Activated naive CD8-positive, alpha-beta T cell treated with anti-CD3 and anti-CD28 coated beads, Interleukin-2, amount 50 U/mL, for 24 hours (primary cell): ENCODE results near the gene RPL27.
"Not testable (repeated sequence)": the region's sequence is repeated elsewhere in the genome, so short reads cannot be mapped to it uniquely, and the experiment has no call there.

ENCODE experiments used
- ATAC-seq: fragments of 150-1000 bp; cut with Tn5 transposase; one replicate; pipeline ENCODE4 v1.10.0; 2021
- DNase-seq: peaks from one replicate; pipeline ENCODE4 v3.0.0; 2021
- H3K27ac Mint-ChIP-seq: one replicate; pipeline ENCODE4 v1.8.0; 2021; ENCODE audit warnings: mild to moderate bottlenecking, mixed read lengths
- H3K27me3 Mint-ChIP-seq: one replicate; pipeline ENCODE4 v1.8.0; 2021; ENCODE audit warnings: mixed read lengths
- H3K36me3 Mint-ChIP-seq: one replicate; pipeline ENCODE4 v1.8.0; 2021; ENCODE audit warnings: low read depth, mixed read lengths
- H3K4me1 Mint-ChIP-seq: one replicate; pipeline ENCODE4 v1.8.0; 2021; ENCODE audit warnings: mixed read lengths
- H3K4me3 Mint-ChIP-seq: one replicate; pipeline ENCODE4 v1.8.0; 2021; ENCODE audit warnings: mild to moderate bottlenecking, moderate library complexity, mixed read lengths
- H3K9me3 Mint-ChIP-seq: one replicate; pipeline ENCODE4 v1.8.0; 2021; ENCODE audit warnings: mixed read lengths

RPL27 gene

GRCh38 chr17:42997984-42998938 is at the start of gene RPL27:
RPL27 (plus strand) TSS chr17:42998419; CDS start chr17:42998751, 332 bp downstream.
- DNase-seq (peak; percentile 97), ATAC-seq (peak; percentile 97)
- Mint-ChIP-seq H3K36me3 (peaks cover 53% of the 10 kb centered on the region), H3K27me3 (no peaks in the 10 kb centered on the region), H3K4me3 (peak within 1 kb of the TSS; percentile 96), H3K4me1 (peaks cover 40% of the 10 kb centered on the region), H3K9me3 (no peaks in the 10 kb centered on the region), H3K27ac (peak within 1 kb of the TSS; percentile 99)

GRCh38 chr17:42950044-42950783 is 48.0 kb upstream of the RPL27 start:
- H3K36me3 Mint-ChIP-seq, result peaks cover 38% of the 10 kb centered on the region
- H3K27me3 Mint-ChIP-seq, result no peaks in the 10 kb centered on the region
- H3K27ac Mint-ChIP-seq, result no peak overlapping the region
- no peak overlapping the region for H3K4me3 Mint-ChIP-seq
- DNase-seq, result no peak
- H3K4me1 Mint-ChIP-seq, result no peaks in the 10 kb centered on the region
- ATAC-seq, result no peak
- H3K9me3 Mint-ChIP-seq, result no peaks in the 10 kb centered on the region

GRCh38 chr17:42953669-42954068 is 44.5 kb upstream of the RPL27 start:
- Mint-ChIP-seq H3K27ac (no peak overlapping the region), H3K4me1 (no peaks in the 10 kb centered on the region), H3K9me3 (no peaks in the 10 kb centered on the region), H3K27me3 (no peaks in the 10 kb centered on the region), H3K4me3 (no peak overlapping the region), H3K36me3 (peaks cover 57% of the 10 kb centered on the region)
- ATAC-seq (no peak), DNase-seq (no peak)

GRCh38 chr17:42964161-42964932 is 33.9 kb upstream of the RPL27 start, which contains the start of gene AARSD1:
AARSD1 (minus strand) TSS chr17:42964454; CDS start chr17:42964440, 14 bp downstream.
- H3K27ac Mint-ChIP-seq, result peak within 1 kb of the TSS; percentile 100
- peaks cover 38% of the 10 kb centered on the region for H3K36me3 Mint-ChIP-seq
- peak; percentile 98 for ATAC-seq
- peak; percentile 89 for DNase-seq
- no peaks in the 10 kb centered on the region for H3K9me3 Mint-ChIP-seq
- peaks cover 3% of the 10 kb centered on the region for H3K27me3 Mint-ChIP-seq
- peak within 1 kb of the TSS; percentile 95 for H3K4me3 Mint-ChIP-seq
- peaks cover 21% of the 10 kb centered on the region for H3K4me1 Mint-ChIP-seq

- no peak for DNase-seq
Observed at GRCh38 chr17:42967925-42968324, 30.3 kb upstream of the RPL27 start.

DNA sequence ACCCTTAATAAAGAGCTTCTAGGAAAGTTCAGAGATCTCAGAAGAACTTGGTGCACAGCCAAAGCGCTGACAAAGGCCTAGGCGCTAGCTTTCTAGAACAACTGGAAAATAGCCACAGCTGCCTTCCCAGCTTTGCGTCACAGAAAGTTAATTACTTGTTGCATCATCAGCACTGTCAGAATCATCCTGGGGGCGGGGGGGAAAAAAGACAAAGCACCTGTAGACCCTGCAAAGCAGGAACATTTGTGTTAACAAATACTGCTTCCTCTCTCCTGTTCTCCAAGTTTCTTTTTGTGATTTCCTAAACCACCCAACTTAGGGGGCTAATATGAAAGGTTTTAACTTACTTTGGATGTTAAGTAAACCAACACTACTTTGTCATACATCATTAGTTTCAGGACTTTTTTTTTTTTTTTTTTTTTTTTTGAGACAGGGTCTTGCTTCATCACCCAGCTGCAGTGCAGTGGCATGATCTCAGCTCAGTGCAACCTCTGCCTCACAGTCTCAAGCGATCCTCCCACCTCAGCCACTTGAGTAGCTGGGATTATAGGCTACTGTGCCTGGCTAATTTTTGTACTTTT is 29.1 kb upstream of the RPL27 start:
- peaks cover 5% of the 10 kb centered on the region for H3K36me3 Mint-ChIP-seq
- ATAC-seq (no peak), DNase-seq (no peak)
- H3K27ac Mint-ChIP-seq, result no peak overlapping the region
- peaks cover 3% of the 10 kb centered on the region for H3K27me3 Mint-ChIP-seq
- H3K4me1 Mint-ChIP-seq, result peaks cover 6% of the 10 kb centered on the region
- H3K9me3 Mint-ChIP-seq, result no peaks in the 10 kb centered on the region
- H3K4me3 Mint-ChIP-seq, result no peak overlapping the region

More at GRCh38 chr17:42967925-42968324, 30.3 kb upstream of the RPL27 start:
- Mint-ChIP-seq H3K27ac (no peak overlapping the region), H3K9me3 (no peaks in the 10 kb centered on the region), H3K27me3 (peaks cover 3% of the 10 kb centered on the region), H3K36me3 (peaks cover 9% of the 10 kb centered on the region), H3K4me1 (peaks cover 13% of the 10 kb centered on the region), H3K4me3 (no peak overlapping the region)
- ATAC-seq, result no peak

- Mint-ChIP-seq H3K36me3 (no peaks in the 10 kb centered on the region), H3K27ac (no peak overlapping the region)
Observed at GRCh38 chr17:42971589-42971988, 26.6 kb upstream of the RPL27 start.

GRCh38 chr17:42973323-42973722 is 24.9 kb upstream of the RPL27 start:
- not testable (repeated sequence) for H3K27ac Mint-ChIP-seq, DNase-seq, ATAC-seq, H3K36me3 Mint-ChIP-seq, H3K27me3 Mint-ChIP-seq, H3K4me3 Mint-ChIP-seq, H3K9me3 Mint-ChIP-seq, H3K4me1 Mint-ChIP-seq

More at GRCh38 chr17:42971589-42971988, 26.6 kb upstream of the RPL27 start:
- DNase-seq (no peak), ATAC-seq (no peak)
- Mint-ChIP-seq H3K27me3 (no peaks in the 10 kb centered on the region), H3K4me1 (no peaks in the 10 kb centered on the region), H3K4me3 (no peak overlapping the region), H3K9me3 (no peaks in the 10 kb centered on the region)

DNA sequence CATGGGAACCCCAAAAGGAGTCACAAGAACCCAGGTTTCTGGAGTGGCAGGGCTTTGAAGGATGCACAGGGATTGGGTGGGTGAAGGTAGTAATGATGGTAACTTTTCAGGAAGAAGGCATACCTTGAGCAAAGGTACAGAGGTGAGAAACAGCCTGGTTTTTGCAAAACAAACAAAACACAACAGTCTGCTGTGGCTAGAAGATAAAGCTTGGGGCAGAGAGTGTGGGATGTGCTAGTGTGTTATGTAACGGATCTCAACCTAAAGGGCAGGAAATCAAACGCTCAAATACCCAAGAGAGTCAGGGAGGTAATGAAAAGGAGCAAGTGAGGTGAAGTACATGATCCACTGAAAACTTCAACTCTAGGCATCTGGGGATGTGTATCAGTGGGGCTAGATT is 23.0 kb upstream of the RPL27 start:
- Mint-ChIP-seq H3K4me1 (peaks cover 12% of the 10 kb centered on the region), H3K9me3 (no peaks in the 10 kb centered on the region), H3K27me3 (no peaks in the 10 kb centered on the region), H3K27ac (no peak overlapping the region), H3K4me3 (no peak overlapping the region), H3K36me3 (no peaks in the 10 kb centered on the region)
- ATAC-seq (no peak), DNase-seq (no peak)

DNA sequence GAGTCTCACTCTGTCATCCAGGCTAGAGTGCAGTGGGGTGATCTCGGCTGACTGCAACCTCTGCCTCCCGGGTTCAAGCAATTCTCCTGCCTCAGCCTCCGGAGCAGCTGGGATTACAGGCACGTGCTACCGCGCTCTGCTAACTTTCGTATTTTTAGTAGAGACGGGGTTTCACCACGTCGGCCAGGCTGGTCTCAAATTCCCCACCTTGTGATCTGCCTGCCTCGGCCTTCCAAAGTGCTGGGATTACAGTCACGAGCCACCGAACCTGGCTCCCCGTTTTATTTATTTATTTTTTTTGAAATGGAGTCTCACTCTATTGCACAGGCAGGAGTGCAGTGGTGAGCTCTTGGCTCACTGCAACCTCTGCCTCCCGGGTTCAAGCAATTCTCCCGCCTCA is 22.5 kb upstream of the RPL27 start:
- not testable (repeated sequence) for ATAC-seq, H3K9me3 Mint-ChIP-seq
- peaks cover 12% of the 10 kb centered on the region for H3K4me1 Mint-ChIP-seq

DNA sequence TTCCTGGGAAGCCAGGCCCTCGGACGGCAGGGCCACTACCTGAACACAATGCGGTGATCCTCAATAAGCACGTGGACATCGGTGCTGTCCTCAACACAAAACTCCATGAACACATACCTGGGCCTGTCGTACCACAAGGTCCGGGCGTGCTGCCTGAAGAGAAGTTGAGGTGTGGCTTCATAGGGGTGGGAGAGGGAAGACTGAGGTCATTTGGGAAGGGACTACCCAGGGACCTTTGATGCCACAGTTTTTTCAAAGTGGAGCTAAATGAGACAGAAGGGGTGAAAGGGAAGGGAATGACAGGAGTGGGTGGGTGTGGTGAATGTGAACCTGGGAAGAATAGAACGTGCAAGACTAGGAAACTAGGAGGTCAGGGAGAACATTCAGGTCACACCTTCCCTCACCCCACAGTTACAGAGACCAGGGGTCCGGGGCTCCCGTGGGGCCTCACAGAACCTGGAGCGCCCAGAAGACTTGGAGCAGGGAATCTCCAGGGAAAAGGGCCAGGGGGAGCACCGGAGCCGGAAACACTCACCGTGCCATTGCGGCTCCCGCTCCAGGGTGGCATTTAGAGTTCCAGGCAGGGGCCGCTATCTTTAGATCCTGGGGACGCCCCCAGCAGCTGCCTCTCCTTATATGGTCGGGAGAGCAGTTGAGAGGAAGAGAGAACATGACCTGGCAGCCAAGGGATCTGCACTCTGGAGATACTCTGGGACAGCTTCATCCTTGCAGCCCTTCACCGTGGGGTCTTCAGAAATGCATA is 18.5 kb upstream of the RPL27 start, which contains the start of gene PTGES3L:
Gene PTGES3L, minus strand, starts transcription at position 570 of the 763 bp plus-strand sequence. Its CDS starts 27 bp downstream, at position 543.
- ATAC-seq, result peak; percentile 68
- DNase-seq, result peak; percentile 58
- Mint-ChIP-seq H3K27ac (peak within 1 kb of the TSS; percentile 97), H3K4me3 (peak within 1 kb of the TSS; percentile 96), H3K9me3 (no peaks in the 10 kb centered on the region), H3K27me3 (no peaks in the 10 kb centered on the region), H3K4me1 (peaks cover 34% of the 10 kb centered on the region), H3K36me3 (peaks cover 14% of the 10 kb centered on the region)

More for the DNA sequence above, 22.5 kb upstream of the RPL27 start:
- H3K4me3 Mint-ChIP-seq, H3K36me3 Mint-ChIP-seq, DNase-seq, H3K27ac Mint-ChIP-seq, H3K27me3 Mint-ChIP-seq: not testable (repeated sequence)

DNA sequence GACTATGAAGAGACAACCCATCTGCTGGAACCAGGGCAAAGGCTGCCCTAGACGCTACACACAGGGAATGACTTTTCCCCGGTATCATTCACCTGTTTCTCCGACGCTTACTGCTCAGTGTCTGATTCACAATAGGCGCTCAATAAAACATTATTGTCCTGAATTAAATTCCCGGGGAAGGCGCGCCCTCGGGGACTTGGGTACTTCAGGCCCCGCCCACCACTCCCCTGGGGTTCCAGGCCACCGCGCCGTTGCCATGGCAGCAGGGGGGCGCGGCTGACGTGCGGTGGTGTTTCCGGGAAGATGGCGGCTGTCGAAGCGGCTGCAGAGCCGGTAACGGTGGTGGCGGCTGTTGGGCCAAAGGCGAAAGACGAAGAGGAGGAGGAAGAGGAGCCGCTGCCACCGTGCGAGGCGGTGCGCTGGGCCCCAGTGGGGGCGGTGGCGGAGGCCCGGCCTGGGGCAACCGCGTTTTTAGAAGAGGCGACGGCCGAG is 17.9 kb upstream of the RPL27 start, which contains the start of gene RUNDC1:
Gene RUNDC1, plus strand, starts transcription at position 292 of the 492 bp plus-strand sequence. Its CDS starts 12 bp downstream, at position 304.
- Mint-ChIP-seq H3K27me3 (no peaks in the 10 kb centered on the region), H3K27ac (peak within 1 kb of the TSS; percentile 97), H3K36me3 (peaks cover 20% of the 10 kb centered on the region), H3K9me3 (no peaks in the 10 kb centered on the region), H3K4me1 (peaks cover 38% of the 10 kb centered on the region), H3K4me3 (peak within 1 kb of the TSS; percentile 96)
- ATAC-seq (peak; percentile 79), DNase-seq (peak; percentile 95)
